GM13977 (cell line): ENCODE results near the gene TNFAIP1.

Experiments used
- DNase-seq: peaks from one replicate; pipeline ENCODE4 v3.0.0; 2012; ENCODE audit warnings: low spot score
- CTCF ChIP-seq: IDR thresholded peaks from 2 replicates; pipeline ENCODE4 v1.5.1; 2012; ENCODE audit warnings: mild to moderate bottlenecking, control low read depth; ENCODE audit not compliant: insufficient read depth; ENCODE audit errors: extremely low read depth, missing control alignments
- in situ Hi-C: fragments of 300-500 bp; cut with MboI; formaldehyde crosslinking; loops from one replicate; pipeline ENCODE4 v1.12.0; 2022; ENCODE audit warnings: low sequenced_read_pairs, low pct_unique_long_range_greater_than_20kb, mixed read lengths, inconsistent platforms; ENCODE audit not compliant: unreplicated experiment

The TNFAIP1 gene

GRCh38 chr17:28366605-28367004 lies 31.0 kb downstream of the TNFAIP1 start:
- no peak for DNase-seq
- in situ Hi-C loops = no loop called here
- TF ChIP-seq CTCF = peak; percentile 5

- no peak for TF ChIP-seq CTCF
- in situ Hi-C loops = no loop called here
- no peak for DNase-seq
Measured at GRCh38 chr17:28367641-28368305, 32.2 kb downstream of the TNFAIP1 start.

GRCh38 chr17:28368306-28368831 lies 32.8 kb downstream of the TNFAIP1 start:
- in situ Hi-C loops = no loop called here
- no peak for DNase-seq
- TF ChIP-seq CTCF = no peak

GRCh38 chr17:28368915-28369683 lies 33.5 kb downstream of the TNFAIP1 start:
- in situ Hi-C loops = no loop called here
- DNase-seq = no peak
- TF ChIP-seq CTCF = no peak

GRCh38 chr17:28369684-28370034 lies 34.1 kb downstream of the TNFAIP1 start:
- DNase-seq = no peak
- in situ Hi-C loops = no loop called here
- no peak for TF ChIP-seq CTCF

- TF ChIP-seq CTCF = no peak
- in situ Hi-C loops = no loop called here
- DNase-seq = no peak
Measured at GRCh38 chr17:28370035-28370743, 34.6 kb downstream of the TNFAIP1 start, which contains the start of gene VTN. Gene VTN, minus strand, starts transcription at chr17:28370307. Its CDS starts 104 bp downstream, at chr17:28370203.
